Endothelial cell of umbilical vein (primary cell): ENCODE results near the gene SYTL5. TPM values are rescaled to one million over a fixed set of nuclear protein-coding genes. Genes with fewer than 3 reads are reported as not detected.

Experiments used
- BruUV-seq: library from RNA; stranded (reverse); fragments of 400-500 nt; replicated peaks from 2 replicates; lab custom pipeline; 2021; lab: Mats Ljungman, UMichigan
- CTCF ChIA-PET: fragments of 300-600, 350-600 bp; sonication (Branson Sonifier 250); formaldehyde crosslinking; loops from one replicate; lab custom pipeline; 2021; ENCODE audit warnings: antibody characterized with exemption, inconsistent platforms; lab: Charles Lee
- POLR2A ChIA-PET: fragments of 300-600, 350-600 bp; sonication (Branson Sonifier 250); formaldehyde crosslinking; loops from one replicate; lab custom pipeline; 2021; ENCODE audit warnings: antibody characterized with exemption, inconsistent platforms; lab: Charles Lee
- DNase-seq: peaks from one replicate; pipeline ENCODE4 v3.0.0-alpha.2; 2011; ENCODE audit warnings: low read depth, low spot score
- FAIRE-seq: peaks from 2 replicates; lab custom pipeline; 2011; peaks lifted over from hg19 to GRCh38; lab: Jason Lieb, UNC
- H2AFZ ChIP-seq: 2 replicates; pipeline ENCODE4 v1.6.0; 2012; ENCODE audit warnings: low read depth, low read length, control low read depth, inconsistent platforms
- H3K27ac ChIP-seq: 2 replicates; pipeline ENCODE4 v1.5.1; 2011; ENCODE audit warnings: low read depth, mild to moderate bottlenecking, control low read depth, low read length, moderate library complexity; ENCODE audit not compliant: insufficient read depth
- H3K27me3 ChIP-seq, 2 experiments: 2 replicates each; pipeline versions ENCODE4 v1.6.0 to v1.6.1; 2011; ENCODE audit warnings: low read length in 2 of 2, mixed read lengths in 1 of 2; ENCODE audit not compliant: control insufficient read depth in 2 of 2, insufficient read depth in 2 of 2
- H3K36me3 ChIP-seq, 2 experiments: 2 replicates in 1 of 2; 3 replicates in 1 of 2; pipeline ENCODE4 v1.5.1; 2011; ENCODE audit warnings: low read length in 2 of 2, mild to moderate bottlenecking in 1 of 2, moderate library complexity in 1 of 2; ENCODE audit not compliant: control insufficient read depth in 2 of 2, insufficient read depth in 2 of 2; ENCODE audit errors: extremely low read depth in 1 of 2
- H3K4me1 ChIP-seq: 3 replicates; pipeline ENCODE4 v1.5.1; 2011; ENCODE audit warnings: mild to moderate bottlenecking, low read length; ENCODE audit not compliant: control insufficient read depth, insufficient read depth; ENCODE audit errors: extremely low read depth
- H3K4me2 ChIP-seq: 2 replicates; pipeline ENCODE4 v1.6.1; 2011; ENCODE audit warnings: low read length, control low read depth, mixed read lengths; ENCODE audit not compliant: insufficient read depth
- H3K4me3 ChIP-seq, 3 experiments: fragments of 200-600 bp in 1 of 3; sonication (generic), shearing (Covaris generic) in 1 of 3; replicated peaks in 1 of 3; 2 replicates each; pipeline ENCODE4 v1.5.1; 2011 to 2016; ENCODE audit warnings: control low read depth in 3 of 3, low read length in 3 of 3, mild to moderate bottlenecking in 2 of 3, inconsistent platforms in 1 of 3, low read depth in 1 of 3, moderate library complexity in 1 of 3; ENCODE audit not compliant: insufficient read depth in 1 of 3
- H3K79me2 ChIP-seq: 2 replicates; pipeline ENCODE4 v1.6.0; 2012; ENCODE audit warnings: low read length, inconsistent platforms; ENCODE audit not compliant: control insufficient read depth, insufficient read depth
- H3K9ac ChIP-seq: replicated peaks from 2 replicates; pipeline ENCODE3; 2011; ENCODE audit warnings: low read length, control low read depth; ENCODE audit not compliant: insufficient read depth; ENCODE audit errors: extremely low read depth
- H3K9me1 ChIP-seq: replicated peaks from 3 replicates; pipeline ENCODE4 v1.6.0; 2011; ENCODE audit warnings: mild to moderate bottlenecking, low read length; ENCODE audit not compliant: control insufficient read depth, insufficient read depth; ENCODE audit errors: extremely low read depth
- H3K9me3 ChIP-seq: replicated peaks from 2 replicates; pipeline ENCODE4 v1.5.1; 2012; ENCODE audit warnings: low read length, inconsistent platforms; ENCODE audit not compliant: control insufficient read depth, insufficient read depth
- H4K20me1 ChIP-seq: replicated peaks from 2 replicates; pipeline ENCODE3; 2011; ENCODE audit warnings: mild to moderate bottlenecking, low read length; ENCODE audit not compliant: control insufficient read depth, insufficient read depth; ENCODE audit errors: extremely low read depth
- CTCF ChIP-seq, 2 donors: IDR thresholded peaks; 1 replicate in 1 of 2; 2 replicates in 1 of 2; pipeline ENCODE4 v1.5.1; 2011; ENCODE audit warnings: low read length in 2 of 2, mild to moderate bottlenecking in 2 of 2, moderate library complexity in 2 of 2, control low read depth in 1 of 2, inconsistent platforms in 1 of 2, low read depth in 1 of 2; ENCODE audit not compliant: insufficient read depth in 1 of 2; ENCODE audit errors: extremely low read depth in 1 of 2
- EZH2 ChIP-seq: IDR thresholded peaks from 2 replicates; pipeline ENCODE4 v1.6.1; 2012; ENCODE audit warnings: borderline replicate concordance, low read depth, mild to moderate bottlenecking, moderate library complexity, low read length, inconsistent platforms; ENCODE audit not compliant: severe bottlenecking
- FOS ChIP-seq: IDR thresholded peaks from 2 replicates; pipeline ENCODE4 v1.6.1; 2011; ENCODE audit warnings: mild to moderate bottlenecking, low read length, moderate library complexity, borderline replicate concordance; ENCODE audit not compliant: insufficient read depth
- GATA2 ChIP-seq: IDR thresholded peaks from 2 replicates; pipeline ENCODE4 v1.7.0; 2011; ENCODE audit warnings: low read depth, mild to moderate bottlenecking, moderate library complexity, mixed read lengths, low read length; ENCODE audit not compliant: insufficient read length, insufficient read depth
- JUN ChIP-seq: IDR thresholded peaks from 2 replicates; pipeline ENCODE4 v1.6.1; 2011; ENCODE audit warnings: borderline replicate concordance, low read depth; ENCODE audit not compliant: insufficient read length, insufficient read depth
- MAX ChIP-seq: IDR thresholded peaks from 2 replicates; pipeline ENCODE4 v1.6.1; 2011; ENCODE audit not compliant: insufficient read depth, insufficient read length
- MYC ChIP-seq: IDR thresholded peaks from one replicate; pipeline ENCODE4 v1.6.1; 2011; ENCODE audit warnings: mild to moderate bottlenecking, low read depth, low read length
- POLR2A ChIP-seq: IDR thresholded peaks from 2 replicates; pipeline ENCODE4 v1.6.1; 2012; ENCODE audit warnings: low read depth, mild to moderate bottlenecking, control low read depth, low read length
- POLR2AphosphoS5 ChIP-seq: IDR thresholded peaks from 2 replicates; pipeline ENCODE4 v1.6.1; 2012; ENCODE audit warnings: low read depth, mild to moderate bottlenecking, control low read depth, low read length, moderate library complexity; ENCODE audit not compliant: insufficient read depth
- dilution Hi-C: fragments of 300-500 bp; cut with MboI; formaldehyde crosslinking; loops from one replicate; pipeline ENCODE4 v1.15.0; 2019; ENCODE audit warnings: low sequenced_read_pairs; ENCODE audit not compliant: extremely low pct_ligation_motif_present
- intact Hi-C: fragments of 100-400 bp; cut with micrococcal nuclease; formaldehyde crosslinking; loops from one replicate; pipeline ENCODE4 v1.10.0; 2022
- polyA plus RNA-seq, 4 experiments: library from polyadenylated mRNA; depleted of rRNA in 3 of 4; stranded (reverse) in 3 of 4; unstranded in 1 of 4; fragments of >200 nt; gene quantifications; 2 replicates each; pipeline versions ENCODE4 v1.2.1 to v1.2.3, GENCODE V29; 2011 to 2012; ENCODE audit warnings: missing spikeins in 1 of 4
- total RNA-seq: library from RNA; stranded (reverse); gene quantifications from 2 replicates; pipeline ENCODE4 v1.2.3, GENCODE V29; 2021

The SYTL5 gene
- total and polyA plus RNA-seq, 2 donors (not counting 3 experiments of a cell fraction or from before 2014, with no cell fraction given): 0.01 TPM; not detected in 1

DNA sequence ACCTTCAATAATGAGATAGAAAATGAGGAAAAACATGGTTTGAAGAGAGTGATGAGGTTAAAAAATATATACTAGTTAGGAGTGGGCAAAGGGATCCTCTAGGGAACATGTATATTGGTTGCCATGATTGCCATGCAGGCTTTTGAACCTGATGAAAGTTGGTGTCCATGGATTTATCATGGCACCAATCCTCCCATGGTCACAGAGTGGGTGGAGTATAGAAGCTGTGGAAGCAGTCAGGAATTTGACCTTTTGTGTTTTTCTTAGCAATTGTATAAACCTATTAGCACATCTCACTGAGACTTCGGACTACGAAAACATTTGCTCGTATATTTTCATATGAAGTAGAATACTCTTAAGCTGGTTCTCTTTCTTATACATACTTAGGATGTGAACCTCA lies 30.9 kb upstream of the SYTL5 start:
- no TSS peak for BruUV-seq
- no peak overlapping the region for H3K9ac ChIP-seq
- CTCF ChIA-PET: no interaction called here

More for the DNA sequence above, 30.9 kb upstream of the SYTL5 start:
- intact Hi-C loops: no loop called here
- TF ChIP-seq MAX (no peak), CTCF (IDR thresholded peaks at IDR 0.05; ENCODE audit: extremely low read depth in 1 of 2, insufficient read depth in 1 of 2, low read depth in 1 of 2, low read length in 2 of 2) (no peak), GATA2 (no peak), EZH2 (no peak), MYC (no peak), FOS (no peak), POLR2A (no peak), JUN (no peak), POLR2AphosphoS5 (no peak)
- no peaks in the 10 kb centered on the region for H3K36me3 ChIP-seq
- DNase-seq: no peak
- no peaks in the 10 kb centered on the region for H4K20me1 ChIP-seq
- H3K27me3 ChIP-seq: no peaks in the 10 kb centered on the region
- H3K27ac ChIP-seq: no peak overlapping the region
- H3K4me2 ChIP-seq: no peak overlapping the region
- no peak overlapping the region for H2AFZ ChIP-seq
- H3K4me3 ChIP-seq: no peak overlapping the region
- no peaks in the 10 kb centered on the region for H3K79me2 ChIP-seq
- dilution Hi-C loops: no loop called here
- no peaks in the 10 kb centered on the region for H3K9me3 ChIP-seq
- no peak for FAIRE-seq
- no peaks in the 10 kb centered on the region for H3K4me1 ChIP-seq
- no peaks in the 10 kb centered on the region for H3K9me1 ChIP-seq
- POLR2A ChIA-PET: no interaction called here
